H1 (cell line): Measurements from ENCODE around the gene IFT172. TPM values are rescaled to one million over a fixed set of nuclear protein-coding genes. Genes with fewer than 3 reads are reported as not detected.

Experiments used
- CTCF ChIA-PET: fragments of 300-600 bp; sonication (Branson Sonifier 250); formaldehyde crosslinking; loops from one replicate; lab custom pipeline; 2021; ENCODE audit not compliant: partially characterized antibody; lab: Charles Lee
- POLR2A ChIA-PET: fragments of 300-600 bp; sonication (Branson Sonifier 250); formaldehyde crosslinking; loops from one replicate; lab custom pipeline; 2021; ENCODE audit warnings: inconsistent platforms; ENCODE audit not compliant: partially characterized antibody; lab: Charles Lee
- DNase-seq, 2 experiments: peaks; one replicate each; pipeline versions ENCODE4 v3.0.0 to v3.0.0-alpha.2; 2010 to 2022; ENCODE audit warnings: low spot score in 2 of 2, low read depth in 1 of 2, mixed read lengths in 1 of 2
- FAIRE-seq: peaks from 2 replicates; lab custom pipeline; 2011; peaks lifted over from hg19 to GRCh38; lab: Jason Lieb, UNC
- H2AFZ ChIP-seq: 2 replicates; pipeline ENCODE4 v1.8.1; 2012; ENCODE audit warnings: low read length, inconsistent platforms
- H2AK5ac ChIP-seq: 2 replicates; pipeline ENCODE4 v1.6.1; 2013; ENCODE audit warnings: low read depth, low read length
- H2BK120ac ChIP-seq: replicated peaks from 2 replicates; pipeline ENCODE3; 2013; ENCODE audit warnings: low read depth, low read length, inconsistent platforms
- H2BK12ac ChIP-seq: 2 replicates; pipeline ENCODE4 v1.6.1; 2013; ENCODE audit warnings: low read depth, low read length
- H2BK15ac ChIP-seq: 2 replicates; pipeline ENCODE4 v1.6.1; 2013; ENCODE audit warnings: low read length
- H2BK20ac ChIP-seq: 2 replicates; pipeline ENCODE4 v1.6.1; 2013; ENCODE audit warnings: low read length
- H2BK5ac ChIP-seq: 2 replicates; pipeline ENCODE4 v1.6.1; 2013; ENCODE audit warnings: low read depth, low read length
- H3K14ac ChIP-seq: 2 replicates; pipeline ENCODE4 v1.6.1; 2013; ENCODE audit warnings: inconsistent platforms; ENCODE audit not compliant: insufficient read length
- H3K18ac ChIP-seq: 2 replicates; pipeline ENCODE4 v1.6.1; 2013; ENCODE audit warnings: low read length; ENCODE audit errors: extremely low read depth
- H3K23ac ChIP-seq: 2 replicates; pipeline ENCODE4 v1.6.1; 2013; ENCODE audit warnings: inconsistent platforms; ENCODE audit not compliant: insufficient read length
- H3K23me2 ChIP-seq: 2 replicates; pipeline ENCODE4 v1.6.1; 2013; ENCODE audit warnings: low read depth, low read length
- H3K27ac ChIP-seq: 2 replicates; pipeline ENCODE4 v1.6.1; 2011; ENCODE audit warnings: low read depth, low read length, inconsistent platforms
- H3K27me3 ChIP-seq, 4 experiments: replicated peaks in 1 of 4; 1 replicate in 1 of 4; 2 replicates in 3 of 4; pipeline versions ENCODE4 v1.6.1 to v1.8.1; 2011 to 2013; ENCODE audit warnings: low read length in 3 of 4, mild to moderate bottlenecking in 3 of 4, inconsistent platforms in 2 of 4, mixed read lengths in 2 of 4, moderate library complexity in 1 of 4; ENCODE audit not compliant: control insufficient read depth in 3 of 4, insufficient read depth in 3 of 4; ENCODE audit errors: extremely low read depth in 1 of 4
- H3K36me3 ChIP-seq, 4 experiments: 2 replicates each; pipeline versions ENCODE4 v1.6.1 to v1.8.1; 2011 to 2013; ENCODE audit warnings: mild to moderate bottlenecking in 4 of 4, low read length in 3 of 4, moderate library complexity in 2 of 4, control low read depth in 1 of 4, inconsistent platforms in 1 of 4; ENCODE audit not compliant: insufficient read depth in 4 of 4, control insufficient read depth in 2 of 4
- H3K4ac ChIP-seq: replicated peaks from 2 replicates; pipeline ENCODE3; 2013; ENCODE audit warnings: low read length, low read depth, mixed read lengths, inconsistent platforms; ENCODE audit not compliant: insufficient read length
- H3K4me1 ChIP-seq, 4 experiments: replicated peaks in 1 of 4; 1 replicate in 1 of 4; 2 replicates in 3 of 4; pipeline versions ENCODE4 v1.6.1 to v1.8.1; 2011 to 2013; ENCODE audit warnings: low read length in 3 of 4, inconsistent platforms in 2 of 4, mixed read lengths in 1 of 4; ENCODE audit not compliant: insufficient read depth in 4 of 4, control insufficient read depth in 3 of 4
- H3K4me2 ChIP-seq, 2 experiments: 2 replicates each; pipeline versions ENCODE4 v1.6.1 to v1.8.1; 2011 to 2013; ENCODE audit warnings: low read depth in 2 of 2, low read length in 2 of 2, control low read depth in 1 of 2, inconsistent platforms in 1 of 2, mild to moderate bottlenecking in 1 of 2; ENCODE audit not compliant: insufficient read depth in 1 of 2
- H3K4me3 ChIP-seq, 4 experiments: fragments of 200-600, 300-600 bp in 1 of 4; sonication (generic), shearing (Covaris generic), sonication (Bioruptor Twin) in 1 of 4; 2 replicates each; pipeline versions ENCODE4 v1.5.1 to v1.8.1; 2011 to 2016; ENCODE audit warnings: low read length in 4 of 4, low read depth in 3 of 4, control low read depth in 2 of 4, inconsistent platforms in 2 of 4, mild to moderate bottlenecking in 2 of 4, mixed read lengths in 1 of 4, moderate library complexity in 1 of 4; ENCODE audit not compliant: insufficient read depth in 2 of 4; ENCODE audit errors: extremely low read depth in 1 of 4
- H3K56ac ChIP-seq: replicated peaks from 2 replicates; pipeline ENCODE3; 2013; ENCODE audit warnings: low read depth, mild to moderate bottlenecking, mixed read lengths, low read length, inconsistent platforms; ENCODE audit not compliant: insufficient read length
- H3K79me1 ChIP-seq: 2 replicates; pipeline ENCODE4 v1.6.1; 2013; ENCODE audit warnings: low read depth, low read length, control low read depth
- H3K79me2 ChIP-seq, 2 experiments: 2 replicates each; pipeline versions ENCODE4 v1.6.1 to v1.8.1; 2012 to 2013; ENCODE audit warnings: low read length in 2 of 2, mild to moderate bottlenecking in 2 of 2, inconsistent platforms in 1 of 2; ENCODE audit not compliant: insufficient read depth in 2 of 2, control insufficient read depth in 1 of 2
- H3K9ac ChIP-seq, 4 experiments: replicated peaks in 1 of 4; 1 replicate in 1 of 4; 2 replicates in 3 of 4; pipeline versions ENCODE4 v1.6.1 to v1.8.1; 2011 to 2013; ENCODE audit warnings: low read depth in 3 of 4, low read length in 3 of 4, control low read depth in 2 of 4, mild to moderate bottlenecking in 2 of 4, moderate library complexity in 2 of 4, inconsistent platforms in 1 of 4; ENCODE audit errors: extremely low read depth in 1 of 4
- H3K9me3 ChIP-seq, 2 experiments: 2 replicates each; pipeline versions ENCODE4 v1.6.1 to v1.8.1; 2012 to 2013; ENCODE audit warnings: mild to moderate bottlenecking in 2 of 2, moderate library complexity in 2 of 2, control low read depth in 1 of 2, inconsistent platforms in 1 of 2, low read depth in 1 of 2, low read length in 1 of 2, mixed read lengths in 1 of 2; ENCODE audit not compliant: insufficient read depth in 2 of 2
- H4K20me1 ChIP-seq, 2 experiments: replicated peaks in 1 of 2; 2 replicates each; pipeline versions ENCODE3 to v1.8.1; 2011 to 2013; ENCODE audit warnings: inconsistent platforms in 2 of 2, low read length in 2 of 2, mild to moderate bottlenecking in 1 of 2; ENCODE audit not compliant: insufficient read depth in 2 of 2, control insufficient read depth in 1 of 2
- H4K5ac ChIP-seq: 2 replicates; pipeline ENCODE4 v1.6.1; 2013; ENCODE audit warnings: low read length, low read depth, mixed read lengths, inconsistent platforms; ENCODE audit not compliant: insufficient read length
- H4K8ac ChIP-seq: 2 replicates; pipeline ENCODE4 v1.8.0; 2013; ENCODE audit warnings: mild to moderate bottlenecking, moderate library complexity, low read length, inconsistent platforms; ENCODE audit not compliant: insufficient read depth; ENCODE audit errors: extremely low read depth
- H4K91ac ChIP-seq: replicated peaks from 2 replicates; pipeline ENCODE3; 2013; ENCODE audit warnings: low read length, mixed read lengths, inconsistent platforms; ENCODE audit not compliant: insufficient read length
- ASH2L ChIP-seq: fragments of 200-600, 300-600 bp; sonication (generic); IDR thresholded peaks from one replicate; pipeline ENCODE4 v1.7.1; 2017; ENCODE audit warnings: low read length
- BCL11A ChIP-seq, 2 experiments: IDR thresholded peaks; one replicate each; pipeline ENCODE4 v1.6.1; 2011; ENCODE audit warnings: low read depth in 2 of 2, low read length in 2 of 2, mild to moderate bottlenecking in 2 of 2
- FOSL1 ChIP-seq: IDR thresholded peaks from 2 replicates; pipeline ENCODE4 v1.6.1; 2011; ENCODE audit warnings: mild to moderate bottlenecking, low read depth, low read length, moderate library complexity; ENCODE audit not compliant: insufficient read depth
- GTF2F1 ChIP-seq: IDR thresholded peaks from 2 replicates; pipeline ENCODE4 v1.6.1; 2012; ENCODE audit warnings: low read depth, low read length, improper control_type of control experiment, borderline replicate concordance
- NRF1 ChIP-seq: IDR thresholded peaks from 2 replicates; pipeline ENCODE4 v1.6.1; 2011; ENCODE audit warnings: mild to moderate bottlenecking, low read depth, low read length, improper control_type of control experiment
- SIN3A ChIP-seq, 2 experiments: IDR thresholded peaks in 1 of 2; conservative IDR thresholded peaks in 1 of 2; 2 replicates each; pipeline ENCODE4 v1.6.1; 2011 to 2012; ENCODE audit warnings: low read length in 2 of 2, improper control_type of control experiment in 1 of 2, low read depth in 1 of 2, mild to moderate bottlenecking in 1 of 2
- SP2 ChIP-seq: IDR thresholded peaks from 2 replicates; pipeline ENCODE4 v1.6.1; 2012; ENCODE audit warnings: mild to moderate bottlenecking, low read length, inconsistent platforms
- SRF ChIP-seq: IDR thresholded peaks from 2 replicates; pipeline ENCODE4 v1.6.1; 2011; ENCODE audit warnings: mild to moderate bottlenecking, low read depth, low read length, moderate library complexity
- SUZ12 ChIP-seq: fragments of 200-600 bp; sonication (generic); IDR thresholded peaks from 2 replicates; pipeline ENCODE4 v1.6.1; 2012; ENCODE audit warnings: mild to moderate bottlenecking, inconsistent platforms, low read length, moderate library complexity, mixed read lengths
- WGBS, 2 experiments: shearing (Covaris generic) in 1 of 2; methylation state at CpG; one replicate each; pipeline versions ENCODE4 v1.1.6 to v1.1.7; 2013 to 2015; ENCODE audit warnings: low lambda C conversion rate in 2 of 2, mixed read lengths in 2 of 2, inconsistent platforms in 1 of 2, low coverage in 1 of 2, missing lambda C conversion rate in 1 of 2; ENCODE audit not compliant: insufficient replicate concordance in 2 of 2, insufficient coverage in 1 of 2, insufficient read length in 1 of 2; ENCODE audit errors: extremely low coverage in 1 of 2, missing lambda C conversion rate in 1 of 2; 5-methylcytosine and 5-hydroxymethylcytosine counted together
- polyA plus RNA-seq, 7 experiments: library from polyadenylated mRNA; depleted of rRNA in 3 of 7; stranded (reverse) in 5 of 7; unstranded in 2 of 7; fragments of >200 nt in 5 of 7; fragments of 200-250 nt in 2 of 7; gene quantifications; 1 replicate in 5 of 7; 2 replicates in 1 of 7; 4 replicates in 1 of 7; pipeline versions ENCODE4 v1.2.1 to v1.2.3, GENCODE V29; 2011 to 2013; ENCODE audit warnings: missing spikeins in 2 of 7, mixed read lengths in 2 of 7
- total RNA-seq: library from RNA; stranded (reverse); fragmentation: NEBNext Ultra II Directional; extraction: Animal tissue kit (Norgen Biotek cat#: 25700); gene quantifications from 2 replicates; pipeline ENCODE4 v1.2.1, GENCODE V29; 2021
- TF ChIP-seq, protein P1 (sequence below): IDR thresholded peaks from 2 replicates; pipeline ENCODE4 v1.6.1; 2011; ENCODE audit warnings: low read depth, mild to moderate bottlenecking, low read length; ENCODE audit not compliant: insufficient read depth
- TF ChIP-seq, protein P2 (sequence below): IDR thresholded peaks from 2 replicates; pipeline ENCODE4 v1.6.1; 2012; ENCODE audit warnings: low read length, inconsistent platforms
- TF ChIP-seq, protein P3 (sequence below): IDR thresholded peaks from 2 replicates; pipeline ENCODE4 v1.6.1; 2012; ENCODE audit warnings: inconsistent platforms

Gene IFT172
- total and polyA plus RNA-seq, 2 of the 8 experiments (the other 6 are each of a cell fraction or from before 2014, with no cell fraction given): 13.5 to 14.0 TPM

DNA sequence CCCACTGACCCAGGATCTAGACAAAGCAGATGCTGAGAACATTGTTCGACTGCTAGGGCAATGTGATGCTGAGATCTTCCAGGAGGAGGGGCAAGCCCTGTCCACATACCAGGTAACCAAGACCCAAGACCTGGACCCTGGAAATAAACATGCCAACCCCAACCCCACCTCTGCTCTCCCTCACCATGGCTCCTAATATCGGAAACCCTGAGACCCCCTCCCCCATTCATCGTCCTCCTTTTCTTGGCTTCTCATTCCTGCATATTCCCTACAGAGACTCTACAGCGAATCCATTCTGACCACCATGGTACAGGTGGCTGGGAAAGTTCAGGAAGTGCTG is 7.7 kb upstream of the IFT172 start:
- H3K23me2 ChIP-seq: peaks cover 8% of the 10 kb centered on the region
- no peak overlapping the region for H3K14ac ChIP-seq
- H2BK20ac ChIP-seq: no peak overlapping the region
- no peak overlapping the region for H4K91ac ChIP-seq
- H3K4ac ChIP-seq: no peak overlapping the region
- H2BK12ac ChIP-seq: no peak overlapping the region; the same call in 1 of the 2 replicates
- H3K79me1 ChIP-seq: no peaks in the 10 kb centered on the region
- H3K79me2 ChIP-seq: no peaks in the 10 kb centered on the region
- H2BK120ac ChIP-seq: no peak overlapping the region
- no peak overlapping the region for H3K23ac ChIP-seq
- no peaks in the 10 kb centered on the region; a peak in 1 of 4 replicates for H3K9me3 ChIP-seq
- H3K4me2 ChIP-seq: no peak overlapping the region
- peaks cover 0 to 9% (median 7%) of the 10 kb centered on the region in 4 experiments; a peak in 5 of 7 replicates for H3K27me3 ChIP-seq
- no peak for FAIRE-seq
- H3K27ac ChIP-seq: no peak overlapping the region
- H2AFZ ChIP-seq: peak overlapping the region; percentile 85; the same call in 1 of the 2 replicates
- peaks cover 0 to 9% (median 4%) of the 10 kb centered on the region in 4 experiments; a peak in 5 of 7 replicates for H3K4me1 ChIP-seq
- no peak overlapping the region for H3K56ac ChIP-seq
- H2AK5ac ChIP-seq: no peak overlapping the region
- no peak overlapping the region for H4K5ac ChIP-seq
- no peak for DNase-seq
- no peak overlapping the region for H3K4me3 ChIP-seq
- H2BK15ac ChIP-seq: no peak overlapping the region
- CTCF ChIA-PET: no interaction called here
- no peak overlapping the region for H3K18ac ChIP-seq
- no peaks in the 10 kb centered on the region for H4K20me1 ChIP-seq
- 78% methylated on average over 4 of the region's 4 CpGs; no CpG with 5 or more reads in 1 of the 2 experiments for whole genome bisulfite sequencing, 2 experiments
- POLR2A ChIA-PET: interaction anchor here (1.3 kb wide), 1 partner anchor 9 kb away, joined by 3 read pairs; no protein-coding TSS in a partner anchor
- no peaks in the 10 kb centered on the region for H3K36me3 ChIP-seq
- no peak overlapping the region; the same call in 1 of the 2 replicates for H4K8ac ChIP-seq
- no peak overlapping the region for H2BK5ac ChIP-seq
- no peak overlapping the region for H3K9ac ChIP-seq
- no peak for TF ChIP-seq ASH2L
- TF ChIP-seq, protein P1, sequence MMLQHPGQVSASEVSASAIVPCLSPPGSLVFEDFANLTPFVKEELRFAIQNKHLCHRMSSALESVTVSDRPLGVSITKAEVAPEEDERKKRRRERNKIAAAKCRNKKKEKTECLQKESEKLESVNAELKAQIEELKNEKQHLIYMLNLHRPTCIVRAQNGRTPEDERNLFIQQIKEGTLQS: no peak
- no peak for TF ChIP-seq FOSL1
- TF ChIP-seq, protein P2, sequence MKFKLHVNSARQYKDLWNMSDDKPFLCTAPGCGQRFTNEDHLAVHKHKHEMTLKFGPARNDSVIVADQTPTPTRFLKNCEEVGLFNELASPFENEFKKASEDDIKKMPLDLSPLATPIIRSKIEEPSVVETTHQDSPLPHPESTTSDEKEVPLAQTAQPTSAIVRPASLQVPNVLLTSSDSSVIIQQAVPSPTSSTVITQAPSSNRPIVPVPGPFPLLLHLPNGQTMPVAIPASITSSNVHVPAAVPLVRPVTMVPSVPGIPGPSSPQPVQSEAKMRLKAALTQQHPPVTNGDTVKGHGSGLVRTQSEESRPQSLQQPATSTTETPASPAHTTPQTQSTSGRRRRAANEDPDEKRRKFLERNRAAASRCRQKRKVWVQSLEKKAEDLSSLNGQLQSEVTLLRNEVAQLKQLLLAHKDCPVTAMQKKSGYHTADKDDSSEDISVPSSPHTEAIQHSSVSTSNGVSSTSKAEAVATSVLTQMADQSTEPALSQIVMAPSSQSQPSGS: no peak
- no peak for TF ChIP-seq NRF1
- TF ChIP-seq GTF2F1: no peak
- TF ChIP-seq SRF: no peak
- TF ChIP-seq SIN3A (conservative IDR thresholded peaks at IDR 0.05 in 1 of 2, IDR thresholded peaks at IDR 0.05 in 1 of 2; ENCODE audit: low read depth in 1 of 2, low read length in 2 of 2): no peak
- no peak for TF ChIP-seq SP2
- TF ChIP-seq, protein P3, sequence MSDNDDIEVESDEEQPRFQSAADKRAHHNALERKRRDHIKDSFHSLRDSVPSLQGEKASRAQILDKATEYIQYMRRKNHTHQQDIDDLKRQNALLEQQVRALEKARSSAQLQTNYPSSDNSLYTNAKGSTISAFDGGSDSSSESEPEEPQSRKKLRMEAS: no peak
- TF ChIP-seq SUZ12: no peak
- TF ChIP-seq BCL11A (IDR thresholded peaks at IDR 0.05; ENCODE audit: low read depth in 2 of 2, low read length in 2 of 2): no peak
